Activated CD4-positive, alpha-beta T cell treated with anti-CD3 and anti-CD28 coated beads for 4 hours (primary cell): ENCODE measurements around the gene GLMN.
"Not testable (repeated sequence)": the region's sequence is repeated elsewhere in the genome, so short reads cannot be mapped to it uniquely, and the experiment has no call there.

Experiments
- DNase-seq, 2 donors: peaks; one replicate each; pipeline ENCODE4 v3.0.0-alpha.2; 2020

The GLMN gene

DNA sequence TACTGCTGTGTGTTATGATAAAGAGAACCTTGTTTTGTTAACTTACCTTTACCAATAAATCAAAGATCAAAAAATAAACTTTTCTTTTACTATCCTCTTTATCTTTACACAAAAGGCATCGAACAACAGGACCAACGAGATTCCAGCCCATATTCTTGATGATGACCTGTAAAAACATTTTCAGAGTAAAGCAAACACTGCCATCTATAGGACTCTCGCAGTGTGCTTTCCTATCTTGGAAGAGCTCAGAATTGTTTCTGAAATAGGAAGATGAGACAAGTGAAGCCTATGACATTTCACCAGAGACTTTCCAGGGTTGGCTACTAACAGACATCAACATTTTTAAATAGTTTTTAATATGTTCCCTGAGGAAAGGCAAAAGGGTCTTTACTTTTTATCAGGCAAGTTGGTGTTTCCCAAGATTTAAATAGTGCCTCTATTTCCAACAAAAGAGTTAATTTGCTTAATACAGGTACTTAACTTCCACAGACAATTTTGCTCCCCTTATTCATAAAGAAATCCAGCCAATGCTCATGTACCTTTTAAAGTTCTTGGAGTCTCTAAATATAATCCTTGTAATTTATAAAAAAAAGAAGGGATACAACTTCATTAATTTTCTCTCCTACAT lies 7.3 kb downstream of the GLMN start:
- no peak for DNase-seq

DNA sequence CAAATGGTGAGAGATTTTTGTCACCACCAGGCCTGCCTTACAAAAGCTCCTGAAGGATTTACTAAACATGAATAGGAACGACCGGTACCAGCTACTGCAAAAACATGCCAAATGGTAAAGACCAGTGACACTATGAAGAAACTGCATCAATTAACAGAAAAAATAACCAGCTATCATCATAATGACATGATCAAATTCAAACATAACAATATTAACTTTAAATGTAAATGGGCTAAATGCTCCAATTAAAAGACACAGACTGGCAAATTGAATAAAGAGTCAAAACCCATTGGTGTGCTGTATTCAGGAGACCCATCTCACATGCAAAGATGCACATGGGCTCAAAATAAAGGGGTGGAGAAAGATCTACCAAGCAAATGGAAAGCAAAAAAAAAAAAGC lies 17.4 kb downstream of the GLMN start:
- DNase-seq = not testable (repeated sequence)

DNA sequence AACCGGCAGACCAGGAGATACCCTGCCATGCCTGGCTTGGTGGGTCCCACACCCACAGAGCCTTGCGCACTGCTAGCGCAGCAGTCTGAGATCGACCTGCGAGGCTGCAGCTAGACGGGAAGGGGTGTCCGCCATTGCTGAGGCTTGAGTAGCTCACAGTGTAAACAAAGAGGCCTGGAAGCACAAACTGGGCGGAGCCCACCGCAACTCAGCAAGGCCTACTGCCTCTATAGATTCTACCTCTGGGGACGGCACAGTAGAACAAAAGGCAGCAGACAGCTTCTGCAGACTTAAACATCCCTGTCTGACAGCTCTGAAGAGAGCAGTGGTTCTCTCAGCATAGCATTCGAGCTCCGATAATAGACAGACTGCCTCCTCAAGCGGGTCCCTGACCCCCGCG lies 19.0 kb downstream of the GLMN start:
- not testable (repeated sequence) for DNase-seq

DNA sequence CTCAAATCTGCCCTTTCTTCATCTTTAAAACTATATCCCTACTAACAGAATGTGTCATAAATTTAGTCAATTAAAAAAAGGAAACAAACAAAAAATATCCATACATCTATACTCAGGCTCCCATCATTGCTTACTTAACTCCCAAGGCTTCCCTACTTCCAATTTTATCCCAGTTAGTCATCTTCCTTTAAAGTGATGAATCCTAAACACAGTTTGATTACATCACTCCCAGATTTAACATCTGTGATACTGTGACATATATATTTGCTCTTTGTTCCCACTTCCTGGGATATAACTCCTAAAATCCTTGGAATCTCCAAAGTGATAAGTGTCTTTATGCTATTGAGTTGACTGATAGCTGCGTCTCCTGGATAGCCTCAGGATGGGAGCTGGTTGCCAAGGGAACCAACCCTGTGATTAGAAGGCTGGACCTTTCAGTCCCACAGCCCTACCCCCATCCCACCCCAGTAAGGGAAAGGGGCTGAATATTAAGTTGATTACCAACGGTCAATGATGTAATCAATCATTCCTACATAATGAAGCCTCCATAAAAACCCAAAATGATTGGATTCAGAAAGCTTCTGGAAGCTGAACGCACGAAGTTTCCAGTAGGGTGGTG lies 21.6 kb downstream of the GLMN start:
- DNase-seq = no peak

DNA sequence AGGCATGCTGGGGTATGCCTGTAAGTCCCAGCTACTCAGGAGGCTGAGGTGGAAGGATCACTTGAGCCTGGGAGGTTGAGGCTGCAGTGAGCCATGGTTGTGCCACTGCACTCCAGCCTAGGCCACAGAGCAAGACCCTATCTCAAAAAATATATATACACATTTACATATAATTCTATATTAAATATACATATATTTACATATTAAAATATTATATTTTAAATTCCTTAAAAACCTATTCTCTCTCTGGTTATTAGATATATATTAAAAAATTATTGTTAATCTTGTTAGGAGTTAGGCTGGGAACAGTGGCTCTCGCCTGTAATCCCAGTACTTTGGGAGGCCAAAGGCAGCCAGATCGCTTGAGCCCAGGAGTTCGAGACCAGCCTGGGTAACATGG lies 22.7 kb downstream of the GLMN start:
- DNase-seq = no peak

DNA sequence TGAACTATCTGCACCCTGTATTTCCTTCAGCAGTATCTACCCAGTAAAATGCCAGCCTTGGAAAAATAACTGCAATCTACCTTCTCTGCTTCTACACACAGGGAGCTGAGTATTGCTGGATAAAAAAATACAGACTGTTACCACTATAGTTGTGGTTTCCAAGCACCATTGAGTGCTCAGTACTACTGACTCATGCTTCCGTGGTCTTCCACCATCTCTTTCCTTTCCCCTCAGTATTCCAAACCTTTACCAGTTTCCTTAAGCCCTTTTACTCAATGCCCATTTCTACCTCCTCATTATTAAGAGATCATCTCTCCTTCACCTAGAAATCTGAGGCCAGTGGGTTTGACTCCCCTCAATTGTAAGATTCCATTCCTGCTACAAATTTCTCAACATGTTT lies 23.8 kb downstream of the GLMN start:
- DNase-seq = no peak

DNA sequence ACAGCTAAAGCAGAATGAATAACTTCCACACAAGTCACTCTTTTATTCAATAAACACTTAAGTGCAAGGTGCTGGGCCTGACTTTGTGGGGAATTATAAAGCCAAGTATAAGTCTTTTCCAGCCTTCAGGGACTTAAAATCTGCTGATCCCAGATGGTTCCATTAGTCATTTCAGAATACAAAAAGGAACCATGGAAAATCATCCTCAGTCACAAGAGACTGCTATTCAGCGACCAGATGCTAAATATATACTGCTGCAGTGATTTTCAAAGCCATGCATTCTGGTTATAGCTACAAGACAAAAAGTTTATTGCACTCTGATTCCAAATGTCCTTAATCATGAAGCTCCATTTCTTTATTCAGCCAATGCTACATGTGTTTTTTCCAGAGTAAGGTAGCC lies 25.7 kb downstream of the GLMN start:
- DNase-seq = no peak

DNA sequence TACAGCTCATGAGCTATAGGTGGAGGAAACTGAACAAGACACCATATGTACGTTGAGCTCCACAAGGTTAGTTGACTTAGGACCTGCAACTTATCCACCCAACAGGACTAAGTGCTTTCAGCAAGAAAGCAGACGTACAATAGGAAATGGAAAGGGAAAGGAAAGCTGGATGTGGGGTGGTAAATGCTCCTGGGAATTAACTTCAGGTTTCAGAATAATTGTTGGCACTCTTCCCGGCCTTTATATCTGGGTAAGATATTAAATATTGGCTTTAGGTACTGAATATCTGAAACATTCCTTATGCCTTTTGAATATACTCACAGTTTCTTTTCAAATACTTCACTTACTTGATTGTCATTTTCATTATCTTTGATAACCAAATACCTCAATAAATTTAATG lies 36.3 kb downstream of the GLMN start:
- no peak for DNase-seq

DNA sequence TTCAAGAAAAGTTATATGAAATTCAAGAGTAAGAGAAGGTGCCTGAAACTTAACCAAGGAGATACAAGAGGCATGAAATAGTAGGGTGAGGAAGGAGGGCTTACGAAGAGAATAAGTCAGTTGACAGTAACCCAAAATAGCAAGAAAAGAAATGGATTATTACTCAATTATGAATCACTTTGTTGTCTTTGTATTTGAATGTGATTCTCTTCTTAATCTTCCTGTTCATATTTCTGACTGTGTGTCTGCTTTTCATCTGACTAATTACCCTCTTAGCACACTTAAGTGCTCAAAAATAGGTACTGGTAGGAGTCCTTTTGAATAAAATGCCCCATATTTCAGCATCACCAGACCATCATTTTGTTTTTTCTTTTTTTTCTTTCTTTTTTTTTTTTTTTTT lies 39.4 kb downstream of the GLMN start:
- no peak for DNase-seq

DNA sequence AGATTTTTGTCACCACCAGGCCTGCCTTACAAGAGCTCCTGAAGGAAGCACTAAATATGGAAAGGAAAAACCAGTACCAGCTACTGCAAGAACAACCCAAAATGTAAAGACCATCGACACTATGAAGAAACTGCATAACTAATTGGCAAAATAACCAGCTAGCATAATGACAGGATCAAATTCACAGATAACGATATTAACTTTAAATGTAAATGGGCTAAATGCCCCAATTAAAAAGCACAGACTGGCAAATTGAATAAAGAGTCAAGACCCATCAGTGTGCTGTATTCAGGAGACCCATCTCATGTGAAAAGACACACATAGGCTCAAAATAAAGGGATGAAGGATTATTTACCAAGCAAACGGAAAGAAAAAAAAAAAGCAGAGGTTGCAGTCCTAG lies 44.1 kb downstream of the GLMN start:
- DNase-seq = not testable (repeated sequence)

DNA sequence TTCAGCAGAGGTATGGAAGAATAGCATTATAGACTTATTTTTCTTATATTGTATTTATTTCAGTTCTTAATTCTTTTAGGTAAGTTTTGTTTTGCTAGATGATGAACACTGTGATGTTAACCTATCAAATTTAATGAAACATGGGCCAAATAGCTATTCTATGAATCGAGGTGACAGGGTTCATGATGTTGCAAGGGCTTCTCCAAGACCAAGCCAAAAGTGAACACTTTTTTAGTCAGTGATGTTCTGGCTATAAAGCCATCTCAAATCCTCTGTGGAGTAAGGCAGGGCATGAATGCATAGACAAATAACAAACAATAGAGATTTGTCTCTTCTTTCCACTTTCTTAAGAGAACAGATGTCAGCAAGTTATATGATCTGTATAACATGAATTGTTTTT lies 54.4 kb downstream of the GLMN start:
- no peak for DNase-seq

DNA sequence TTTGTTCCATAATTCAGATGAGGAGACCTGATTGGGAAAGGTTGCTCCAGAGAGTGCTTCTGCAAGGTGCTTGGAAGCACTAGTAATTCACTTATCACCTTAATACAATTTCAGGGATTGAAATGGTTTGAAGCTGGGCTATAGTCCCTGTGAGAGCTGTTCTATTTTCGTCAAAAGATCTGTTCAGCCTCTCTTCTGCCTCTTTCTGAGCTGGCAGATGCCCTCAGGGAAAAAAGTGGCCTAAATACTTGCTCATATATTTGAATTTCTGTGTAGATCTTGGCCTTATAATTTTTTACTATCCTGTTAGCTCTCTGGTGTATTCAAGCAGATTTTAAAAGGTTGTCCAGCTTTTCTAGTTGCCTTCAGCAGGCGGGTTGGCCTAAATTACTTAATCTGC lies 58.8 kb downstream of the GLMN start:
- no peak for DNase-seq

DNA sequence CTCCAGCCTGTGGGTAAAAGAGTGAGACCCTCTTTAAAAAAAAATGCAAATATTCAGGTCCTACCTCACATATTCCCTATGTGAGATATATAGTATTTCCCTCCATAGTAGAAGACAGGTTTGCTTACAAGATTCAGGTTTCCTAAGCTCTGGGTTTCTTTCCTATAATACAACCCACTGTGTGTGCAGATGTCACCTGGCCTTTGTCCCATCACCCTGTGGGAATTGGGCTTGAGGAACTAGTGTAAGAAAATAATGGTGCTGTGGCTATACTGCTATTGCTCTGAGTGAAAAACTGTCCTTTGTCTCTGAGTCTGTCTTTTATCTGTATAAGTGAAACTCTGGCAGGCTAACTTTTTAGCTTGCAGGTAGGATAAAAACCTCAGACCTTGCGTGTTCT lies 68.1 kb downstream of the GLMN start:
- DNase-seq = no peak

DNA sequence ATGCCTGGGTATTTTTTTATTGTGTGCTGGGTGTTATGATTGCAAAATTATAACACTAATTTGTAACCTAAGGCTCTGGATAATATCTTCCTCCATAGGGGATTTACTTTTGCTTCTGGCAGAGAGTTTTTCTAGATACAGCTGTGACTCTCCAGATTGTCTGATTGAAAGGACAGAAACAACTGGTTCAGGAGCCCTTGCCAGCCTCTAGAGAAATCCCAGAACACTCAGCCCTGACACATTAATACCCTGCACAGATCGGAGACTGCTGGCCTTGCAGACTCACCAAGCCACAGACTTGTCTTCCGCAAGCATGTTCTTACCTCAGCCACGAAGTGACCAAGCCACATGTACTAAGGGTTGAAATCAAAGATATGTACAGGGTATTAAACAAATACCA lies 70.4 kb downstream of the GLMN start:
- no peak for DNase-seq

DNA sequence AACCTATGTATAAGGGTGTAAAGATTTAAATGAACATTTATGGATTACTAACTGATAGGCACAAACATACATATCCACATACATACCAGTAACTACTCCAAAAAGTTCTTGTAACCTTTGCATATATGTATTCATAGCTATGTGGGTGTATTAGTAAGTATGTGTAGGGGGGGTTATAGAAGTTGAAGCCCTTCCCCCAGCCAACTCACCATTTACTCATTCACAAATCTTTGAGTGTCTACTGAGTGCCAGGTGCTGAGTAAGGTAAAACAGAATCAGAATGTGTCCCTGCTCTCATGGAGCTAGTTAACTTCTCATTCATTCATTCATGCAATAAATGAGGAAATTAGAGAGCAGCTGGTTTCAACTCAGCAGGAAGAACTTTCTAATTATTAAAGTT lies 79.8 kb downstream of the GLMN start:
- DNase-seq = no peak

DNA sequence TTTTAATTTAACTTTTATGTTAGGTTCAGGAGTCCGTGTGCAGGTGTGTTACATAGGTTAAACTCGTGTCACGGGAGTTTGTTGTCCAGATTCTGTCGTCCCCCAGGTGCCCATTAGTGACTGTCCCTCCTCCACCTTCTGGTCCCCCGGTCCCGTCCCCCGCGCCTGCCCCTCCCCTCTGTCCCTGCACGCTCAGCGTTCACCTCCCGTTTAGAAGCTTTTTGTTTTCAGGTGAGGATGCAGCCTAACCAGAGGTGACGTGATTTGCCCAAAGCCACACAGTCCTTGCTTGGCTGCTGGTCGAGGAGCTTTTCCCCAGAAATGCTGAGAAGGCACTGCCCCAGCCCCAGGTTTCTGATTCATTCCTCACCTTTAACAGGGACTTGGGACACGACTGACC lies 80.2 kb downstream of the GLMN start:
- no peak for DNase-seq

DNA sequence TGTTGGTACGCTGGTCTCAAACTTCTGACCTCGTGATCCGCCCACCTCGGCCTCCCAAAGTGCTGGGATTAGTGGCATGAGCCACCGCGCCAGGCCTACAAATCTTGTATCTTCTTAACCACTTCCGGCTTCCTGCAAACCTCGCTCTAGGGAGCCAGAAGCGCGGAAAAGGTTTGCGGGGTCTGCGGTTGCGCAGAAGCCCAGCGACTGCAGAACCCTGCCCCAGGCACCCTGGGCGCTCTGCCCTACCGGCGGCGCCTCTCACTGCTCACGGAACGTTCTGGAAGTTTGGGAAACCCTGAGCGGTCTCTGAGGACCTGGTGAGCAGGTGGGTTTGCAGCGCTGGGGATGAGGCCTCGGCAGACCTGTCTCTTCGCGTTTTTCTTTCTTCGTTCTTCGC lies 81.1 kb downstream of the GLMN start, which contains the start of gene C1orf146:
TSS of gene C1orf146 (plus strand) at position 195 of the 400 bp plus-strand sequence. CDS start 13,506 bp downstream, outside the sequence.
- no peak for DNase-seq

DNA sequence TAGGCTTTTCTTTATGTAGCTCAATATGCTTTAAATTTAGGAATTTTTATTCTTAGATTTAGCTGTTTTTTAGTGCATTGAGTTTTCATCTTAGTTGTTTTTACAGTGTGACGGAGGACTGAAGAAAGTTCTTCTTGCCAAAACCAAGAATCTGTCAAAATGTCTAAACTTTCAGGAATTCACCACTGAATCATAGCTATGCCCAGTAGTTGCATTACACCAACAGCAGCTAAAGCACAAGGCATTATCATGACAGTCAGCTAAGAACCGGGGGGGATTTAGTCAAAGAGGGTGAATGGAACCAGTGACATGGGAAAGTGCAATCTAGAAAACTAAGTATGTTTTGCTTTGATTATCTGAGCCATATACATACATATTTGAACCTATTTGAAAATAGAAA lies 87.6 kb downstream of the GLMN start:
- no peak for DNase-seq

DNA sequence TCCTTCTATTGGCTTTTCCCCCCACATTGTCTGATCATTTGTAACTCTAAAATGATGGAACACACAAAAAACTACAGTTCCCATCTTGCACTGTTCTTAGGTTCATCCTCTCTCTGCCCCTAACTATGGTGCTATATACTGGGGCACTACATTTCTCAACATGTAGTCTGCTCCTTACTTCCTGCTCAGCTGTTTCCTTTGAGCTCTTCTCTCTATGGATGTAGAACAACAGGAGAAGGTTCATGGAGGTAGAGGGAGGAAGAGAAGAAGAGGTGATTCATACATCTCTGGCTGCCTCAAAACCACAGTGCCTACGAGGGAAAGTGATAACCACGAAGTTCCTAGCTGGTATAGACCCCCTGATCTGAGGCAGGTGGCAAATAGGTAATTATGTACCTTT lies 88.1 kb downstream of the GLMN start:
- DNase-seq = no peak

DNA sequence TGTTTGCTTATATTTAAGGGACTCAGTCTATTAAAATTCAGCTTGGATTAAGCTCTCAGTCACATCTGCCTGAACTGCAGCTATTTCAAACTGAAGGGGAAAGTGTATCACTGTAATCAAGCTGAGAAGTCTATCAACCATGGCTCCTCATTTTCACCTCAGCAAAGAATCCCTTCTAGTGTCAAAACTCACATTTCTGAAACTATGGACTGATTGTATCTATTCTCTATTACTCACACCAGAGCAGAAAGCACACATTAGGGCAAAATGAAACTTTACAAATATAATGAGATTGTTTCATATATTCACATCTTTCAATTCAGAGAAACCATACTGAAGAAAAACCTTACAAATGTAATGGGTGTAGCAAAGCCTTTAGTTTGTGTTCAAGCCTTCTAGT lies 95.7 kb downstream of the GLMN start:
- DNase-seq = no peak

DNA sequence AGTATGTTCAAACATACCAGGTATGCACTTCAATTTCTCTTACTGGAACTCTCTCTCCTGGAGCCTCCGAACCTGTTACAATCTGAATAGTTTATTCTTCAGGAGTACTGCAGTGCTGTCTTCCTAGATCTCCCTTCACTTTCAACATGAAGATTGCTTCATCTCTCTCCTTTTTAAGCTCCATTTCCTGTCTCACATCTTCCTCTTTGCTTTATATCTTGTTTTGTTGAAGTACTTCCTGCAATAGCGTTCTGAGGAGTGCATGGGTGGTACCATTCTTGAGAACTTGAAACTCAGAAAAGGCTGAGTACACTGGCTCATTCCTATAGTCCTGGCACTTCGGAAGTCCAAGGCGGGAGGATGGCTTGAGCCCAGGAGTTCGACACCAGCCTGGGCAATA lies 96.8 kb downstream of the GLMN start:
- no peak for DNase-seq
